Heart right ventricle (tissue), 16 donors: Measurements from ENCODE around the gene TRIM31. TPM values are rescaled to one million over a fixed set of nuclear protein-coding genes. Genes with fewer than 3 reads are reported as not detected.

Experiments used
- ATAC-seq, 8 donors: fragments of 200-7000 bp; cut with Tn5 transposase; one replicate each; pipeline ENCODE4 v1.9.1; 2020; ENCODE audit warnings: mild to moderate bottlenecking in 8 of 8, moderate library complexity in 8 of 8, moderate number of reproducible peaks in 1 of 8
- DNase-seq, 2 donors: peaks; one replicate each; pipeline ENCODE4 v3.0.0-alpha.2; 2020
- H3K27ac ChIP-seq, 10 donors: fragments of 200-600 bp; sonication (generic) in 2 of 10; one replicate each; pipeline versions ENCODE4 v1.5.0 to v1.8.0; 2020 to 2022; ENCODE audit warnings: mild to moderate bottlenecking in 3 of 10
- H3K27me3 ChIP-seq, 7 donors: fragments of 200-600 bp; one replicate each; pipeline ENCODE4 v1.8.0; 2021 to 2022; ENCODE audit warnings: mild to moderate bottlenecking in 2 of 7
- H3K36me3 ChIP-seq, 9 donors: fragments of 200-600 bp; sonication (generic) in 1 of 9; one replicate each; pipeline versions ENCODE4 v1.5.0 to v1.8.0; 2020 to 2022; ENCODE audit warnings: mild to moderate bottlenecking in 2 of 9
- H3K4me1 ChIP-seq, 9 donors: fragments of 200-600 bp; sonication (generic) in 1 of 9; one replicate each; pipeline versions ENCODE4 v1.5.0 to v1.8.0; 2020 to 2022; ENCODE audit warnings: mild to moderate bottlenecking in 4 of 9
- H3K4me3 ChIP-seq, 10 donors: fragments of 200-600 bp; sonication (generic) in 2 of 10; one replicate each; pipeline versions ENCODE4 v1.5.0 to v1.8.0; 2020 to 2022; ENCODE audit warnings: mild to moderate bottlenecking in 7 of 10, moderate library complexity in 2 of 10
- H3K9me3 ChIP-seq, 11 donors: fragments of 200-600 bp in 10 of 11; sonication (generic) in 2 of 11; one replicate each; pipeline versions ENCODE4 v1.5.0 to v1.8.0; 2013 to 2022; ENCODE audit warnings: mild to moderate bottlenecking in 2 of 11, control low read depth in 1 of 11, moderate library complexity in 1 of 11
- WGBS, 2 donors: extraction: QIAGEN DNeasy Blood & Tissue Kit; methylation state at CpG; one replicate each; pipeline ENCODE4 v1.1.7; 2013; ENCODE audit warnings: inconsistent platforms in 1 of 2; 5-methylcytosine and 5-hydroxymethylcytosine counted together
- intact Hi-C, 10 donors: fragments of 100-400 bp; cut with DNase I; formaldehyde crosslinking; loops; one replicate each; pipeline versions ENCODE4 v1.11.1 to v1.14.2; 2022
- polyA plus RNA-seq, 2 donors: library from polyadenylated mRNA; stranded (reverse); fragments of 200-250 nt; gene quantifications; one replicate each; pipeline ENCODE4 v1.2.3, GENCODE V29; 2013
- total RNA-seq, 10 donors: library from RNA; stranded (reverse); fragmentation: NEBNext Ultra II Directional in 3 of 10; extraction: Animal tissue kit (Norgen Biotek cat#: 25700) in 3 of 10; gene quantifications; one replicate each; pipeline versions ENCODE4 v1.2.1 to v1.2.4, GENCODE V29; 2021 to 2023
- TF ChIP-seq, protein P1 (sequence below), 9 donors: fragments of 200-600 bp; sonication (generic) in 2 of 9; IDR thresholded peaks; one replicate each; pipeline versions ENCODE4 v1.5.0 to v1.8.0; 2021 to 2022; ENCODE audit warnings: antibody characterized with exemption in 9 of 9, mild to moderate bottlenecking in 5 of 9, moderate library complexity in 1 of 9
- donor health status: Arrhythmogenic right ventricular cardiomyopathy.
- donor health status: ischemic (EF 13 %, LVEDD 7.1; RV severe dilation, severe dysfunction).
- donor health status: healthy with polysubstance abuse.
- donor health status: DM: no; HTN: yes; CAD: no.
- donor health status: DM: no; HTN: no; CAD: no.
- donor health status: ischemic (EF 25% LVEDD 6.9; RV normal size, moderate dysfunction).
- donor health status: ischemic (EF 25% LVEDD 5.7; RV mildly dilated, moderate dysfunction).
- donor health status: healthy.
- donor health status: DM: yes; HTN: yes; CAD: no.
- donor health status: Ischemic cardiomyopathy.
- donor health status: ischemic (EF 35%, LVEDD 5.7; RV mildly dilated, moderate dysfunction).
- donor health status: nonischemic (EF 11% LVEDD 7.7; RV severe dilation, severe dysfunction).
- donor health status: DM: yes; HTN: yes; CAD: no.
- donor health status: PGD.
- donor health status: ischemic (EF 29% LVEDD 5.4; RV normal size, mild dysfunction).
- donor health status: nonischemic (EF 23%, LVEDD 6.1; RV moderate dilation, normal function).

TRIM31 gene
- total and polyA plus RNA-seq, 12 donors = not detected

DNA sequence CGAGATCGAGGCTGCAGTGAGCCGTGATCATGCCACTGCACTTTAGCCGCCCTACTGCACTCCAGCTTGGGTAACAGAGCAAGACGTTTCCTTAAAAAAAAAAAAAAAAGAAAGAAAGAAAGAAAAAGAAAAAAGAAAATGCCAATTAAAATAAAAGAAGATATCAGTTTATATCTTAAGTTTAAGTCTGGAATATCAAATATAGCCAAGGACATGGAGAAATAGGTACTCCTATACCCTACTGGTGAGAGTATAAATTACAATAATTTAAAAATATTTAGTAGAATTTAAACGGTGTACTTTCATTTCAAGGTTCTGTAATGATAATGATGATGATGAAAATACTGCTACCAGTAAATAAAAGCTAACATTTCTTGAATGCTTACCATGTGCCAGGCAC is 3.8 kb upstream of the TRIM31 start:
- Histone ChIP-seq H3K4me1 (no peaks in the 10 kb centered on the region), H3K27ac (no peak overlapping the region), H3K4me3 (no peak overlapping the region), H3K27me3 (peaks cover 5 to 70% (median 57%) of the 10 kb centered on the region in 7 donors), H3K9me3 (no peaks in the 10 kb centered on the region), H3K36me3 (no peaks in the 10 kb centered on the region)
- DNase-seq (no peak), ATAC-seq (no peak)
- TF ChIP-seq, protein P1, sequence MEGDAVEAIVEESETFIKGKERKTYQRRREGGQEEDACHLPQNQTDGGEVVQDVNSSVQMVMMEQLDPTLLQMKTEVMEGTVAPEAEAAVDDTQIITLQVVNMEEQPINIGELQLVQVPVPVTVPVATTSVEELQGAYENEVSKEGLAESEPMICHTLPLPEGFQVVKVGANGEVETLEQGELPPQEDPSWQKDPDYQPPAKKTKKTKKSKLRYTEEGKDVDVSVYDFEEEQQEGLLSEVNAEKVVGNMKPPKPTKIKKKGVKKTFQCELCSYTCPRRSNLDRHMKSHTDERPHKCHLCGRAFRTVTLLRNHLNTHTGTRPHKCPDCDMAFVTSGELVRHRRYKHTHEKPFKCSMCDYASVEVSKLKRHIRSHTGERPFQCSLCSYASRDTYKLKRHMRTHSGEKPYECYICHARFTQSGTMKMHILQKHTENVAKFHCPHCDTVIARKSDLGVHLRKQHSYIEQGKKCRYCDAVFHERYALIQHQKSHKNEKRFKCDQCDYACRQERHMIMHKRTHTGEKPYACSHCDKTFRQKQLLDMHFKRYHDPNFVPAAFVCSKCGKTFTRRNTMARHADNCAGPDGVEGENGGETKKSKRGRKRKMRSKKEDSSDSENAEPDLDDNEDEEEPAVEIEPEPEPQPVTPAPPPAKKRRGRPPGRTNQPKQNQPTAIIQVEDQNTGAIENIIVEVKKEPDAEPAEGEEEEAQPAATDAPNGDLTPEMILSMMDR (IDR thresholded peaks at IDR 0.05) = peak in 1 of 9 donors; percentile 13
- intact Hi-C loops = no loop called here
- WGBS, 2 donors = 78% methylated on average over 6 of the region's 6 CpGs

DNA sequence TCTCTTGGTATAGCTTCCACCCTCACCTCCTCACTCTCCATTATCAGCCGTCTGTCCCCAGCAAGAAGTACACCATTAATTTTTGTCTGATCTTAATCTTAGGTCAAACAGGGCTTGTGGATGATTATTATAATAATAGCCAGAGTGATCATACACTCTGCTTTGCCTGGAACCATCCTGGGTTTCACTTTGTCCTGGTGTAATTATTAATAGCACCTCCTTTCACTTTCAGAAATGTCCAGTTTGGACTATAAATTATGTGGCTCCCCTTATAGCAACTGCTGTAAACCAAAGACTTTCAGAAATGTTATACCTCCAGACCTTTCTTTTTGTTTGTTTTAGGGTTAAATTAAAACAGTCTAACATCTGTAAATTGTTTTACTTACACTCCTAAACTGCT is 951 bp upstream of the TRIM31 start:
- WGBS, 2 donors = 71 to 77% methylated on average over 1 of the region's 1 CpG

DNA sequence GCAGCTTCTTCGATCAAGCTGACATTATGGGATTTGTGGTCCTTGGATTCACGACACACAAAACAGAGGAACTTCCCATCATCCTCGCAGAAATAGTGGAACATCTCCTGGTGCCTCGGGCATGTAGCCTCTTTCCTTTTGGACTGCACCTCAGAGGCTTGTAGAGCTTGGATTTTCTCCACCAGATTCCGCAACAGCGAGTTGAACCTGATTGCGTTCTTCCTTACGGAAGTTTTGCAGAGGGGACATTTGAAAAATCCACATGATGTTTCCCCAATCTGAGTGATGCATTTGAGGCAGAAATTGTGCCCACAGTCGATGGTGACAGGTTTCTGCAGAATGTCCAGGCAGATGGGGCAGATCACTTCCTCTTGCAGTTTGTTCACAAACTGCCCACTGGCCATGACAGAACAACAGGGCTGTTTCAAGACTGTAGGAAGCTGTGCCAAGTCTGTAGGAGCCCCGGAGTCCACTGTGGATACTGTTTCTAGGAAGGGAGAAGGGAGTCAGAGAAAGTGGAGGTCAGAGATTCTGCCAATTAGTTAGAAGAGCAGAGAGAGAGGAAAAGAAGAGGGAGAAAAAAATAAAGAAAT is 392 bp downstream of the TRIM31 start:
- H3K9me3 ChIP-seq = no peaks in the 10 kb centered on the region
- H3K4me3 ChIP-seq = no peak overlapping the region
- TF ChIP-seq, protein P1 (IDR thresholded peaks at IDR 0.05) = no peak
- H3K27ac ChIP-seq = no peak overlapping the region
- H3K4me1 ChIP-seq = no peaks in the 10 kb centered on the region
- H3K36me3 ChIP-seq = no peaks in the 10 kb centered on the region
- H3K27me3 ChIP-seq = peaks cover 5 to 95% (median 84%) of the 10 kb centered on the region in 7 donors
- WGBS, 2 donors = 74 to 76% methylated on average over 10 of the region's 10 CpGs
- intact Hi-C loops = no loop called here
- DNase-seq (no peak), ATAC-seq (no peak)

More for the DNA sequence above, 951 bp upstream of the TRIM31 start:
- Histone ChIP-seq H3K4me1 (no peaks in the 10 kb centered on the region), H3K36me3 (no peaks in the 10 kb centered on the region), H3K9me3 (no peaks in the 10 kb centered on the region), H3K27me3 (peaks cover 5 to 84% (median 81%) of the 10 kb centered on the region in 7 donors), H3K27ac (no peak overlapping the region), H3K4me3 (no peak overlapping the region)
- no peak for DNase-seq
- intact Hi-C loops = no loop called here
- ATAC-seq = no peak
- TF ChIP-seq, protein P1 (IDR thresholded peaks at IDR 0.05) = no peak

DNA sequence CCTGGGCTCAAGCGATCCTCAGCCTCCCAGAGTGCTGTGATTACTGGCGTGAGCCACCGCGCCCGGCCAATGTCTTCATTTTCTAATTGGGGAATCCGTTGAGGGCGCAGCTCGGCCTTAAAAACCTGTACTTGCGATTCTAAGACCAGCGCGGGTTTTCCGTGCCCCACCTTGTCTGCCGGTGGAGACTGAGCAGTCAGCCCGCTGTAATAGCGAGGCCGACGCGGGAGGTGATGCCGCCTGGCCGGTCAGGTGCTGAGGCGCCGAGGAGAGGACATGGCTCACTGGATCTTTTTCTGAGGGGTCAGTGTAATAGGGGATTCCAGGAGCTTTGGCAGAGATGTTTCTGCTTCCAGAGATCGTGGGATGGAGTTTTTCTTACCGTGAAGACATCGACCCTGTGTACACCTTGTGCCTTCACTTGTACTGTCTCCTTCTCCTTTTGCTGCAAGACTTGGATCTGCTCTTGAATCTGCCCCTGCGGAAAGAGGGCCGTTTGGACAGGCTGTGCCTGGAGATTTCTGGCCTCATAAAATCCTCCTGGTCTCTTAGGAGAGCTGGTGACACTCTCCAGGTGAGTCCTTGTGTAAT is 1.5 kb downstream of the TRIM31 start:
- Histone ChIP-seq H3K27ac (no peak overlapping the region), H3K36me3 (no peaks in the 10 kb centered on the region), H3K9me3 (no peaks in the 10 kb centered on the region), H3K27me3 (peaks cover 5 to 93% (median 81%) of the 10 kb centered on the region in 7 donors), H3K4me3 (no peak overlapping the region), H3K4me1 (no peaks in the 10 kb centered on the region)
- no peak for DNase-seq
- intact Hi-C loops = no loop called here
- TF ChIP-seq, protein P1 (IDR thresholded peaks at IDR 0.05) = no peak
- ATAC-seq = no peak
- 33 to 59% methylated on average over 27 of the region's 27 CpGs for WGBS, 2 donors
